Mesothelial cell of epicardium (in vitro differentiated cells): ENCODE measurements around the gene PTCHD4. TPM values are rescaled to one million over a fixed set of nuclear protein-coding genes. Genes with fewer than 3 reads are reported as not detected.

Experiments used
- DNase-seq, 2 experiments: peaks; one replicate each; pipeline ENCODE4 v3.0.0; 2021; ENCODE audit warnings: low spot score in 2 of 2; ENCODE audit not compliant: unreplicated experiment in 2 of 2
- H3K27ac Mint-ChIP-seq: 2 replicates; pipeline ENCODE4 v1.8.0; 2021; ENCODE audit warnings: mixed read lengths
- H3K27me3 Mint-ChIP-seq: 2 replicates; pipeline ENCODE4 v1.8.0; 2021; ENCODE audit warnings: low read depth, mixed read lengths
- H3K36me3 Mint-ChIP-seq: 2 replicates; pipeline ENCODE4 v1.8.0; 2021; ENCODE audit warnings: mixed read lengths
- H3K4me1 Mint-ChIP-seq: 2 replicates; pipeline ENCODE4 v1.8.0; 2021; ENCODE audit warnings: mixed read lengths
- H3K4me3 Mint-ChIP-seq: 2 replicates; pipeline ENCODE4 v1.8.0; 2021; ENCODE audit warnings: mild to moderate bottlenecking, moderate library complexity, mixed read lengths
- H3K9me3 Mint-ChIP-seq: 2 replicates; pipeline ENCODE4 v1.8.0; 2021; ENCODE audit warnings: mixed read lengths
- total RNA-seq: library from RNA; stranded (reverse); gene quantifications from 3 replicates; pipeline ENCODE4 v1.2.1, GENCODE V29; 2021
- TF ChIP-seq, protein P1 (sequence below): fragments of 200-600 bp; sonication (generic); IDR thresholded peaks from one replicate; pipeline ENCODE4 v1.5.0; 2021; ENCODE audit warnings: antibody characterized with exemption; ENCODE audit not compliant: unreplicated experiment

PTCHD4 gene
- total RNA-seq, 1 donor from 2014 or later: 8.5 TPM

- Mint-ChIP-seq H3K4me3 (no peak overlapping the region), H3K9me3 (no peaks in the 10 kb centered on the region), H3K27me3 (no peaks in the 10 kb centered on the region), H3K36me3 (peaks cover 3% of the 10 kb centered on the region), H3K27ac (no peak overlapping the region), H3K4me1 (peaks cover 30% of the 10 kb centered on the region)
- TF ChIP-seq, protein P1, sequence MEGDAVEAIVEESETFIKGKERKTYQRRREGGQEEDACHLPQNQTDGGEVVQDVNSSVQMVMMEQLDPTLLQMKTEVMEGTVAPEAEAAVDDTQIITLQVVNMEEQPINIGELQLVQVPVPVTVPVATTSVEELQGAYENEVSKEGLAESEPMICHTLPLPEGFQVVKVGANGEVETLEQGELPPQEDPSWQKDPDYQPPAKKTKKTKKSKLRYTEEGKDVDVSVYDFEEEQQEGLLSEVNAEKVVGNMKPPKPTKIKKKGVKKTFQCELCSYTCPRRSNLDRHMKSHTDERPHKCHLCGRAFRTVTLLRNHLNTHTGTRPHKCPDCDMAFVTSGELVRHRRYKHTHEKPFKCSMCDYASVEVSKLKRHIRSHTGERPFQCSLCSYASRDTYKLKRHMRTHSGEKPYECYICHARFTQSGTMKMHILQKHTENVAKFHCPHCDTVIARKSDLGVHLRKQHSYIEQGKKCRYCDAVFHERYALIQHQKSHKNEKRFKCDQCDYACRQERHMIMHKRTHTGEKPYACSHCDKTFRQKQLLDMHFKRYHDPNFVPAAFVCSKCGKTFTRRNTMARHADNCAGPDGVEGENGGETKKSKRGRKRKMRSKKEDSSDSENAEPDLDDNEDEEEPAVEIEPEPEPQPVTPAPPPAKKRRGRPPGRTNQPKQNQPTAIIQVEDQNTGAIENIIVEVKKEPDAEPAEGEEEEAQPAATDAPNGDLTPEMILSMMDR: no peak
- DNase-seq: no peak
These were observed 20.5 kb downstream of the PTCHD4 start for GRCh38 chr6:48090546-48090945.

- DNase-seq: no peak
- Mint-ChIP-seq H3K27ac (no peak overlapping the region), H3K4me1 (peaks cover 14% of the 10 kb centered on the region), H3K9me3 (peaks cover 5% of the 10 kb centered on the region), H3K36me3 (peaks cover 10% of the 10 kb centered on the region), H3K27me3 (no peaks in the 10 kb centered on the region), H3K4me3 (no peak overlapping the region)
- TF ChIP-seq, protein P1: no peak
These were observed 23.5 kb downstream of the PTCHD4 start for GRCh38 chr6:48087448-48087847.

DNA sequence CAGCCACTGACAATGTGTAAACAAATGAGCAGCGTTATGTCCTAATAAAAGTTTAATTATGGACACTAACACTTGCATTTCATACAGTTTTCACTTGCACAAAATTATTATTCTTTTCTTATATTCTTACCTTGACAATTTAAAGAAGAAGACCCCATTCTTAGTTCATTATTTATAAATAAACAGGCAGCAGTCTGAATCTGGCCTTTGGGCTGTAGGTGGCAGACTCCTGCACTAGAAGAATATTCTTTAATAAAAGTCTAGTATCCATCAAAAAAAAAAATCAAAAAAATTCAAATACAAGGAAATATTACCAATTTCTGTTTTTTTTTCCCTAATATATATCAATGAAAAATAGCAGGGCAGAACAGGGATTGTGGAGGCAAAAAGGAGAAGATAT, 24.8 kb downstream of the PTCHD4 start:
- TF ChIP-seq, protein P1: no peak
- H3K27ac Mint-ChIP-seq: no peak overlapping the region
- H3K36me3 Mint-ChIP-seq: peaks cover 10% of the 10 kb centered on the region
- no peak overlapping the region for H3K4me3 Mint-ChIP-seq
- H3K9me3 Mint-ChIP-seq: peaks cover 5% of the 10 kb centered on the region
- peaks cover 11% of the 10 kb centered on the region for H3K4me1 Mint-ChIP-seq
- no peaks in the 10 kb centered on the region for H3K27me3 Mint-ChIP-seq
- DNase-seq: no peak

DNA sequence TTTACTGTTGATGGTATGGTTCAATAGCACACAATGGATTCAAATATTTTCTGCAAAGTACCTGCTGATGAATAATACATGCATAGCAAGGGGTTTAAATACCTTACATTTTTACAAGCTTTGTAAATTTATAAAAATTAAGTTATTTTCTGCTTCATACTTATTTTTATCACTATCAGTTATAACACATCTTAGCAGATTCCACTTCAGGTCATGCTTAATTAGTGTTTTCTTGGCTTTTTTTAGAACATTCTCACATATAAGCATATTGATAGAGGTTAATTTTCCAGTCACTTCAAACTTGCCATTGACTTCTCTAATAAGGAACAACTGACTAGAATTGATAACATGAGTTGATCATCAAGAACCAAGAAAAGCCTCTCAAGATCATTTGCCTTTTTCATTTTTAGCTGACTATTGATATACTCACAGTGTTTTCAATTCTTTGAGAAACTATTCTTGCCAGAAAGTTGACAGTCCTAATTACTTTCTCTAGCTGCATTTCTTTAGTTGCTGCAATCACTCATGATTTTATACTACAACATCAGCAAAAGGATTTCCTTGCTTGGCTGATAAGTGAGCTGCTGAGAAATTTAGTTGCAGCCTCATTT, 25.8 kb downstream of the PTCHD4 start:
- TF ChIP-seq, protein P1: no peak
- no peak overlapping the region for H3K27ac Mint-ChIP-seq

GRCh38 chr6:48084201-48084600, 26.8 kb downstream of the PTCHD4 start:
- no peak overlapping the region for H3K4me3 Mint-ChIP-seq
- H3K4me1 Mint-ChIP-seq: peaks cover 11% of the 10 kb centered on the region
- DNase-seq: no peak
- H3K36me3 Mint-ChIP-seq: peaks cover 10% of the 10 kb centered on the region
- no peak overlapping the region for H3K27ac Mint-ChIP-seq
- H3K27me3 Mint-ChIP-seq: no peaks in the 10 kb centered on the region
- H3K9me3 Mint-ChIP-seq: peaks cover 5% of the 10 kb centered on the region
- TF ChIP-seq, protein P1: no peak

More for the DNA sequence above, 25.8 kb downstream of the PTCHD4 start:
- DNase-seq: no peak
- H3K4me1 Mint-ChIP-seq: peaks cover 11% of the 10 kb centered on the region
- H3K4me3 Mint-ChIP-seq: no peak overlapping the region
- H3K36me3 Mint-ChIP-seq: peaks cover 10% of the 10 kb centered on the region
- no peaks in the 10 kb centered on the region for H3K27me3 Mint-ChIP-seq
- H3K9me3 Mint-ChIP-seq: peaks cover 5% of the 10 kb centered on the region
